ENCODE measurements around the gene DONSON. TPM values are rescaled to one million over a fixed set of nuclear protein-coding genes. Genes with fewer than 3 reads are reported as not detected.
A peak's percentile ranks its signal among the peaks of the same experiment; 100 is the strongest.

DONSON gene
- total RNA-seq, 1 experiment from 2014 or later, result 48.8 TPM

DNA sequence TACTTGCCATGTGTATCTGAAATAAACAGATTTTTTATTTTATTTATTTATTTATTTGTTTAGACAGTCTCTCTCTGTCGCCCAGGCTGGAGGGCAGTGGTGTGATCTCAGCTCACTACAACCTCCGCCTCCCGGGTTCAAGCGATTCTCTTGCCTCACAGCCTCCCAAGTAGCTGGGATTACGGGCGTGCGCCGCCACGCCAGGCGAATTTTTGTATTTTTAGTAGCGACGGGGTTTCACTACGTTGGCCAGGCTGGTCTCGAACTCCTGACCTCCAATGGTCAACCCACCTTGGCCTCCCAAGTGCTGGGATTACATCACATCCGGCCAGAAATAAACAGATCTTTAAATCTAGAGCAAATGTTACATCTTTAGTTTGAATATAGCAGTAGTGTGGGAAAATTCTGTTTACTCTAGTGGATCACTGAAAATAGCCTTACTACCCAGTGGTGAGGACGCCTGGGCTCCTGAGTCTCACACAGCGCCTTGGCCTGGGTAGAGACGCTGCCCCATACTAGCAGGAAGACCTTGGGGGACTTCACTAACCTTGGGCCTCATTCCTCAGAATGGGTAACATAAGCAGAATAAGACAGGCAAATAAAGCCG is 47.3 kb downstream of the DONSON start:
- peak; percentile 17 for DNase-seq (ENCODE audit: low read depth)

DNA sequence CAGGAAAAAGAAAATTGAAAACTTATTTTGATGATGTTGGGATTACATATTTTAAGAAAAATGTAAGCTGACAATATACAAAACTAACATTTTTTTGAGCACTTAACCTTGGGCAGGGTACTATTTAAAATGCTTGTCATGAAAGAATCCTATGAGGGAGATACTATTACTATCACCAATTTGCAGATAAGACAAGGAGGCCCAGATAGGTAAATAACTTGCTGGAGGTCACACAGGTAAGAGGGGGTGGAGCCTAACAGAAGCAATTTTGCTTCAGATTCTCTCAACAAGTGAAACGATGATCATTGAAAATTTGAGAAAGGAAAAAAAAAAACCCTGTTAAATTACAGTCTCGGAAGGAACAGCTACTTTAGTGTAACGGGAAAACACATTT is 47.8 kb downstream of the DONSON start:
- DNase-seq (ENCODE audit: low read depth), result no peak

DNA sequence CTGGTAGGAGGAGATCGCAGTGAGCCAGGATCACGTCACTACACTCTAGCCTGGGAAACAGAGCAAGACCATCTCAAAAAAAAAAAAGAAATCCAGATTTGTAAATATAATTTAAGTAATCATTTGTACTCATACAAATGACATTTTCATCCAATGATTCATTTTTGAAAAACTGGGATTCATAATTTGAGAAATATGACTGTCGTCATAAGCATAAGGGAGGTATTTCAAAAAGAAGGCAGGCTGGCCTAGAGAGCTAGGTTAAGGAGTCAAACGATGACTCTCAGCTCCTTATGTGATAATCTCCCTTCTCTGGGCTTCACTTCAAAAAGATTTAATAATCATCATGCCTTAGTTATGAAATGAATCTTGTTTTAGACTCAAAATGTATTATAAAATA is 48.9 kb downstream of the DONSON start:
- DNase-seq (ENCODE audit: low read depth), result no peak

DNA sequence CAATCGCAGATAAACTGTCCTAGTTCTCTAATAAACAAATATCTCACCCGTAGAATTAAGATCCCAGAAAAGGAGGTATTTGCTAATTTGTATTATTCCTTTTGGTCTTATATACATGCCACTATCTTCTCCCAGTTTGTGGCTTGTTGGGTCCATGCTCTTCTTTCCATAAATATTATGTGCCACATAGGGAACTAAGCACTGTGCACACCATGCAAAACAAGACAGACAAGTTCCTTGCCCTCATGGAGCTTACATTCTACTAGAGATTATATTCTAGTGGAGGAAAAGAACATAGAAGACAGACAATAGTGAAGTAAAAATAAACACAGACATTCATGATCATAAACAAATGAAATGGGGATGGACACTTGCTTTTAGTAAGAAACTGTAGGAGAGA is 51.3 kb downstream of the DONSON start:
- DNase-seq (ENCODE audit: low read depth), result no peak

DNA sequence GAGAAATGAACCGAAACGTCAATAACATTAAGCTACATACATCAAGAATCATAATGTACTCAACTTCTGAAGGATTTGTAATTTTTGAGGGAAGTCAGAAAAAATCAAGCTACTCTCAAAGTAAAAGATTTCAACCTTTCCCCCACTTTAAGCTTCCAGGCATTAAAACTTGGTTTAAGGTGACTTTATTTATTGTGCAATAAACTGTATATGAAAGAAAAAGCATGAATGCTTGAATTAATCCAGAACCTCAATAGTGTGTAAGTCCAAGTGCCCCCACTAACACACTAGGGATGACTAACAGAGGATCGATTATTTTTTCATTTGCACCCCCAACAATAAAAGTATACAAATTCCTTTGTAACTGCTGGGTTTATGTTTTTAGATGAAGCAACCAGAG is 57.5 kb downstream of the DONSON start:
- no peak for DNase-seq (ENCODE audit: low read depth)

Other genes with a start within 250 kb of the DONSON start
- 55.3 and 78.7 TPM in 2 replicates for gene IFNGR2, start 185.3 kb downstream of the DONSON start, total RNA-seq (2014; rRNA removed; shearing (Covaris generic))
- 35.9 and 37.3 TPM in 2 replicates for gene TMEM50B, start 108.7 kb downstream of the DONSON start, total RNA-seq (2014; rRNA removed; shearing (Covaris generic))
- 2.0 and 2.6 TPM in 2 replicates for gene DNAJC28, start 97.0 kb downstream of the DONSON start, total RNA-seq (2014; rRNA removed; shearing (Covaris generic))
- gene GART, start 46.6 kb downstream of the DONSON start, total RNA-seq (2014; rRNA removed; shearing (Covaris generic)), result 67.6 TPM in 2 replicates
- gene SON, start 45.6 kb downstream of the DONSON start, total RNA-seq (2014; rRNA removed; shearing (Covaris generic)), result 109 and 170 TPM in 2 replicates
- gene CRYZL1, start 53.1 kb upstream of the DONSON start, total RNA-seq (2014; rRNA removed; shearing (Covaris generic)), result 11.9 and 12.4 TPM in 2 replicates
- 25.8 and 32.0 TPM in 2 replicates for gene ITSN1, start 53.8 kb upstream of the DONSON start, total RNA-seq (2014; rRNA removed; shearing (Covaris generic))

All from RPMI7951 (cell line).